Stimulated activated naive B cell treated with anti-CD40 and anti-IgM and Interleukin-4, amounts not matched to agents 10 μg/mL and 1 μg/mL and 100 μg/mL, for 72 hours (primary cell): ENCODE data around the gene KLK6.
A peak's percentile ranks its signal among the peaks of the same experiment; 100 is the strongest.

Source experiments
- ATAC-seq, 2 donors: fragments of 150-1000 bp; cut with Tn5 transposase; replicated peaks; 2 replicates each; pipeline ENCODE4 v1.10.0; 2021; ENCODE audit warnings: moderate library complexity in 1 of 2
- DNase-seq: peaks from one replicate; pipeline ENCODE4 v3.0.0; 2021
- H3K27ac Mint-ChIP-seq: one replicate; pipeline ENCODE4 v1.8.0; 2022; ENCODE audit warnings: mild to moderate bottlenecking, mixed read lengths
- H3K27me3 Mint-ChIP-seq, 2 donors: one replicate each; pipeline ENCODE4 v1.8.0; 2022; ENCODE audit warnings: mixed read lengths in 2 of 2
- H3K36me3 Mint-ChIP-seq, 2 donors: one replicate each; pipeline ENCODE4 v1.8.0; 2022; ENCODE audit warnings: mixed read lengths in 2 of 2, mild to moderate bottlenecking in 1 of 2
- H3K4me1 Mint-ChIP-seq, 2 donors: one replicate each; pipeline ENCODE4 v1.8.0; 2022; ENCODE audit warnings: mixed read lengths in 2 of 2, mild to moderate bottlenecking in 1 of 2
- H3K4me3 Mint-ChIP-seq, 2 donors: one replicate each; pipeline ENCODE4 v1.8.0; 2022; ENCODE audit warnings: mild to moderate bottlenecking in 2 of 2, mixed read lengths in 2 of 2, moderate library complexity in 1 of 2
- H3K9me3 Mint-ChIP-seq, 2 donors: one replicate each; pipeline ENCODE4 v1.8.0; 2022; ENCODE audit warnings: mixed read lengths in 2 of 2, mild to moderate bottlenecking in 1 of 2

The KLK6 gene

GRCh38 chr19:50969413-50969760, at the start of gene KLK6:
Gene KLK6 (minus strand): TSS chr19:50969591. CDS start chr19:50968104, 1,487 bp downstream.
- DNase-seq (no peak), ATAC-seq (no peak)
- no peaks in the 10 kb centered on the region for H3K9me3 Mint-ChIP-seq
- H3K4me3 Mint-ChIP-seq, result no peak within 1 kb of the TSS
- no peak within 1 kb of the TSS for H3K27ac Mint-ChIP-seq
- H3K36me3 Mint-ChIP-seq, result no peaks in the 10 kb centered on the region
- H3K27me3 Mint-ChIP-seq, result peaks cover 39 to 48% of the 10 kb centered on the region in 2 donors
- no peaks in the 10 kb centered on the region for H3K4me1 Mint-ChIP-seq

GRCh38 chr19:51018745-51019543, 49.6 kb upstream of the KLK6 start:
- Mint-ChIP-seq H3K27ac (peak overlapping the region; percentile 62), H3K4me1 (peaks cover 20 to 43% of the 10 kb centered on the region in 2 donors), H3K9me3 (peaks cover 0 to 7% of the 10 kb centered on the region in 2 donors), H3K36me3 (peaks cover 0 to 13% of the 10 kb centered on the region in 2 donors), H3K27me3 (peaks cover 71 to 88% of the 10 kb centered on the region in 2 donors), H3K4me3 (peak overlapping the region; percentile 72 to 74)
- DNase-seq (no peak), ATAC-seq (peak in 1 of 2 donors; percentile 22)

- peak; percentile 33 for DNase-seq
- H3K36me3 Mint-ChIP-seq, result peaks cover 0 to 13% of the 10 kb centered on the region in 2 donors
- peak; percentile 43 to 45 for ATAC-seq
- H3K4me1 Mint-ChIP-seq, result peaks cover 20 to 43% of the 10 kb centered on the region in 2 donors
- peaks cover 0 to 7% of the 10 kb centered on the region in 2 donors for H3K9me3 Mint-ChIP-seq
- peaks cover 74 to 76% of the 10 kb centered on the region in 2 donors for H3K27me3 Mint-ChIP-seq
- H3K4me3 Mint-ChIP-seq, result peak overlapping the region; percentile 66 to 71
- H3K27ac Mint-ChIP-seq, result no peak overlapping the region
Observed at GRCh38 chr19:51016798-51017683, 47.6 kb upstream of the KLK6 start.

- peaks cover 0 to 7% of the 10 kb centered on the region in 2 donors for H3K9me3 Mint-ChIP-seq
- peaks cover 20 to 43% of the 10 kb centered on the region in 2 donors for H3K4me1 Mint-ChIP-seq
- H3K27me3 Mint-ChIP-seq, result peaks cover 76 to 77% of the 10 kb centered on the region in 2 donors
- ATAC-seq, result no peak
- H3K36me3 Mint-ChIP-seq, result peaks cover 0 to 13% of the 10 kb centered on the region in 2 donors
- no peak overlapping the region for H3K4me3 Mint-ChIP-seq
- no peak for DNase-seq
- no peak overlapping the region for H3K27ac Mint-ChIP-seq
Observed at GRCh38 chr19:51015691-51016267, 46.4 kb upstream of the KLK6 start.

- Mint-ChIP-seq H3K36me3 (peaks cover 0 to 13% of the 10 kb centered on the region in 2 donors), H3K27me3 (peaks cover 74 to 79% of the 10 kb centered on the region in 2 donors), H3K9me3 (peaks cover 0 to 7% of the 10 kb centered on the region in 2 donors), H3K4me1 (peaks cover 17 to 32% of the 10 kb centered on the region in 2 donors), H3K4me3 (no peak overlapping the region), H3K27ac (no peak overlapping the region)
- no peak for DNase-seq
- no peak for ATAC-seq
Observed at GRCh38 chr19:51014242-51014641, 44.9 kb upstream of the KLK6 start.

GRCh38 chr19:51012661-51013190, 43.3 kb upstream of the KLK6 start:
- peaks cover 11 to 17% of the 10 kb centered on the region in 2 donors for H3K4me1 Mint-ChIP-seq
- DNase-seq (no peak), ATAC-seq (no peak)
- peaks cover 65 to 70% of the 10 kb centered on the region in 2 donors for H3K27me3 Mint-ChIP-seq
- peaks cover 0 to 7% of the 10 kb centered on the region in 2 donors for H3K9me3 Mint-ChIP-seq
- no peak overlapping the region for H3K27ac Mint-ChIP-seq
- H3K36me3 Mint-ChIP-seq, result peaks cover 0 to 8% of the 10 kb centered on the region in 2 donors
- H3K4me3 Mint-ChIP-seq, result no peak overlapping the region

- Mint-ChIP-seq H3K9me3 (no peaks in the 10 kb centered on the region), H3K4me3 (no peak overlapping the region), H3K27ac (no peak overlapping the region), H3K27me3 (peaks cover 40 to 58% of the 10 kb centered on the region in 2 donors), H3K4me1 (peaks cover 0 to 2% of the 10 kb centered on the region in 2 donors), H3K36me3 (no peaks in the 10 kb centered on the region)
- DNase-seq, result no peak
- no peak for ATAC-seq
Observed at GRCh38 chr19:51010066-51010795, 40.8 kb upstream of the KLK6 start.

GRCh38 chr19:51009061-51009891, 39.9 kb upstream of the KLK6 start:
- DNase-seq (no peak), ATAC-seq (no peak)
- Mint-ChIP-seq H3K36me3 (no peaks in the 10 kb centered on the region), H3K27me3 (peaks cover 36 to 49% of the 10 kb centered on the region in 2 donors), H3K4me3 (no peak overlapping the region), H3K4me1 (peaks cover 0 to 2% of the 10 kb centered on the region in 2 donors), H3K27ac (no peak overlapping the region), H3K9me3 (no peaks in the 10 kb centered on the region)

GRCh38 chr19:51007488-51007887, 38.1 kb upstream of the KLK6 start:
- ATAC-seq (no peak), DNase-seq (no peak)
- H3K4me3 Mint-ChIP-seq, result no peak overlapping the region
- H3K27ac Mint-ChIP-seq, result no peak overlapping the region
- peaks cover 40% of the 10 kb centered on the region in 2 donors for H3K27me3 Mint-ChIP-seq
- H3K9me3 Mint-ChIP-seq, result peaks cover 0 to 1% of the 10 kb centered on the region in 2 donors
- peaks cover 2% of the 10 kb centered on the region in 2 donors for H3K4me1 Mint-ChIP-seq
- H3K36me3 Mint-ChIP-seq, result no peaks in the 10 kb centered on the region

GRCh38 chr19:51006406-51006805, 37.0 kb upstream of the KLK6 start:
- Mint-ChIP-seq H3K9me3 (peaks cover 0 to 1% of the 10 kb centered on the region in 2 donors), H3K27ac (no peak overlapping the region), H3K4me3 (no peak overlapping the region), H3K27me3 (peaks cover 47 to 51% of the 10 kb centered on the region in 2 donors), H3K36me3 (no peaks in the 10 kb centered on the region), H3K4me1 (peaks cover 2 to 5% of the 10 kb centered on the region in 2 donors)
- DNase-seq (no peak), ATAC-seq (no peak)

GRCh38 chr19:51005248-51005647, 35.9 kb upstream of the KLK6 start:
- Mint-ChIP-seq H3K4me1 (peaks cover 2 to 5% of the 10 kb centered on the region in 2 donors), H3K9me3 (peaks cover 0 to 1% of the 10 kb centered on the region in 2 donors), H3K27me3 (peaks cover 51 to 53% of the 10 kb centered on the region in 2 donors), H3K4me3 (no peak overlapping the region), H3K27ac (no peak overlapping the region), H3K36me3 (no peaks in the 10 kb centered on the region)
- DNase-seq (no peak), ATAC-seq (no peak)

GRCh38 chr19:51003316-51003715, 33.9 kb upstream of the KLK6 start:
- H3K4me3 Mint-ChIP-seq, result no peak overlapping the region
- H3K27ac Mint-ChIP-seq, result no peak overlapping the region
- H3K36me3 Mint-ChIP-seq, result no peaks in the 10 kb centered on the region
- no peak for ATAC-seq
- H3K27me3 Mint-ChIP-seq, result peaks cover 55% of the 10 kb centered on the region in 2 donors
- peaks cover 2 to 5% of the 10 kb centered on the region in 2 donors for H3K4me1 Mint-ChIP-seq
- H3K9me3 Mint-ChIP-seq, result peaks cover 0 to 1% of the 10 kb centered on the region in 2 donors
- DNase-seq, result no peak
